NT2/D1 (cell line): ENCODE data around the gene UCKL1.

ENCODE experiments used
- DNase-seq: peaks from one replicate; pipeline ENCODE4 v3.0.0-alpha.2; 2011; ENCODE audit warnings: low read depth, low spot score
- H3K27me3 ChIP-seq: 2 replicates; pipeline ENCODE4 v1.6.0; 2011; ENCODE audit warnings: mild to moderate bottlenecking; ENCODE audit not compliant: insufficient read length, insufficient read depth
- H3K36me3 ChIP-seq: 2 replicates; pipeline ENCODE4 v1.6.1; 2011; ENCODE audit warnings: mild to moderate bottlenecking, low read length, mixed read lengths; ENCODE audit not compliant: insufficient read depth, insufficient read length
- H3K4me1 ChIP-seq: 2 replicates; pipeline ENCODE4 v1.5.1; 2011; ENCODE audit not compliant: insufficient read depth, insufficient read length
- H3K4me3 ChIP-seq: 2 replicates; pipeline ENCODE4 v1.5.1; 2011; ENCODE audit warnings: low read depth; ENCODE audit not compliant: insufficient read length
- H3K9ac ChIP-seq: 2 replicates; pipeline ENCODE4 v1.6.0; 2011; ENCODE audit warnings: low read depth; ENCODE audit not compliant: insufficient read length
- H3K9me3 ChIP-seq: 2 replicates; pipeline ENCODE4 v1.5.1; 2011; ENCODE audit warnings: mild to moderate bottlenecking, low read length; ENCODE audit not compliant: insufficient read depth
- SUZ12 ChIP-seq: IDR thresholded peaks from 2 replicates; pipeline ENCODE4 v1.6.1; 2011; ENCODE audit not compliant: insufficient read length, insufficient read depth; ENCODE audit errors: extremely low read depth
- YY1 ChIP-seq: IDR thresholded peaks from 2 replicates; pipeline ENCODE4 v1.6.1; 2011; ENCODE audit not compliant: insufficient read length, insufficient read depth
- ZNF274 ChIP-seq: IDR thresholded peaks from 2 replicates; pipeline ENCODE4 v1.6.1; 2011; ENCODE audit warnings: mild to moderate bottlenecking, low read depth, low read length

The UCKL1 gene

DNA sequence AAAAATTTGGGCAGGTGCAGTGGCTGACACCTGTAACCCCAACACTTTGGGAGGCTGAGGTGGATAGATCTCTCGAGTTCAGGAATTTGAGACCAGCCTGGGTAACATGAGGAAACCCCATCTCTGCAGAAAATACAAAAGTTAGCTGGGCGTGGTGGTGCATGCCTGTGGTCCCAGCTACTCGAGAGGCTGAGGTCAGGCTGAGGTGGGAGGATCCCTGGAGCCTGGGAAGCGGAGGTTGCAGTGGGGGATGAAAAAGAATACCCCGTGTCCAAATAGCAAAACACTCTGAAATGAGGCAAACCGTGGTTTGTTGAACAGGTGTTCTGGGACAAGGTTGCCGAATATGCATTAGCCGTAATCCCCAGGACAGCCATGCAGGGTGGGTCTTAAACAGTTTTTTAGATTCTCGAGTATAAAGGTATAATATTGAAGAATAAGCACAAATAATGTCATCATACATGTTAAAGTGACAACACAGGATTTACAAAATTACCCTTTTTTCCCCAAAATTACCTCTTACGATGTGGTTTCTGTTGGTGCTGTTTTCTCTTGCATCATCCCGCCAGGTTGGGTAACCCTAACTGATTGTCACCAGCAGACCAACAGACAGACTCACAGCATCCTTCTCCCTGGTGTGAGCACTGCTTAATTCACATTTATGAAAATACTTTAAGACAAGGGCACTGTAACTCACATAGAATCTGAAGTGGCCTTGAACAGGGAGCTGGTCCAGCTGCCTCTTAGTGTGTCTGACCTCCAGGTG is 52.2 kb downstream of the UCKL1 start:
- Histone ChIP-seq H3K36me3 (peaks cover 20% of the 10 kb centered on the region), H3K4me1 (peaks cover 4% of the 10 kb centered on the region), H3K9me3 (no peaks in the 10 kb centered on the region), H3K4me3 (no peak overlapping the region), H3K27me3 (no peaks in the 10 kb centered on the region), H3K9ac (no peak overlapping the region)
- TF ChIP-seq YY1: no peak
- no peak for TF ChIP-seq SUZ12
- TF ChIP-seq ZNF274: no peak
- DNase-seq: no peak

DNA sequence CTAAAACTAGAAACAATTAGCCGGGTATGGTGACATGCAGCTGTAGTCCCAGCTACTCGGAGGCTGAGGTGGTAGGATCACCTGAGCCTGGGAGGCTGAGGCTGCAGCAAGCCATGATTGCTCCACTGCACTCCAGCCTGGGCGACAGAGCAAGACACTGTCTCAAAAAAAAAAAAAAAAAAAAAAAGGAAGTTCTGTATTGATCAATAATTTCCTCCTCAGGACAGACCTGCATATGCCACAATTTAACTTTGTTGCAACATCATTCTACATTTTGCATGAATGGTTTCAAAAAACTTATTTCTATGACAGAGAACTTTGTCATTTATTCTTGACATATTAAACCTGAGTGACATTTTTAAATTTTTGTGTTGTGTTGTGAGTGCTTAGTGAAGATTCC is 55.8 kb downstream of the UCKL1 start:
- no peak for TF ChIP-seq ZNF274
- H3K4me1 ChIP-seq: peaks cover 10% of the 10 kb centered on the region
- no peak overlapping the region for H3K4me3 ChIP-seq
- DNase-seq: no peak
- no peak overlapping the region for H3K9ac ChIP-seq
- H3K36me3 ChIP-seq: peaks cover 32% of the 10 kb centered on the region
- no peaks in the 10 kb centered on the region for H3K9me3 ChIP-seq
- no peaks in the 10 kb centered on the region for H3K27me3 ChIP-seq

DNA sequence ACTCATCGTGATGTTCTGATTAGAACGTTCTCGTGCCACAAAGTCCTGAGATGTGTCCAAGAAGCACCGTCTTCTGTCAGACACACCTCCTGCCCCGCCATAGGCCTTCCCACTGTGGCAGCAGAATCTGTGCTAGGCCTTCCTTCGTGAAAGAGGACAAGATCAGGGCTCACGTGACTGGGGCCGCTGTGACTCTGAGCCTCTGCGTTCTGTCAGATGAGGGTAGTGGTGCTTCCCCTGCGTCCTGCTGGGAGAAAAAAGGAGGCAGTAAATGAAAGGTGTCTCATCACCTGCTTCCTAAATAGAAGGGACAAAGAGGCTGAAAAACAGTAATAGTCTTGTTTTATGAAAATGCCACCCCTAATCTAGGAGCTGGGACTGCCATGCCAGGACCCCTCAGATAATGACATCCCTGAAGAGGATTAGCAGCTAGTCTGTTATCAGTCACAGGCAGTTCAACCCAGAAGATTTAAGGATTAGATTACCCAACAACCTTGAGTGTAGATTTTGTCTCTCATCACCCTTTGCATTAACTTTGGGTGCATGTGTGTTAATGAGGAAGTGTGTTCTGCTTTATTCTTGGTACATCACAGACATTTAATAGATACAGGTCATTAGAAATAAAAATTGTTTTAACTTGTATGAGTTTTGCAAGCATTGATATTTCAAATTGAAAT is 57.2 kb downstream of the UCKL1 start:
- TF ChIP-seq YY1 (no peak), ZNF274 (no peak), SUZ12 (no peak)
- no peaks in the 10 kb centered on the region for H3K9me3 ChIP-seq
- peak overlapping the region; percentile 51 for H3K9ac ChIP-seq
- DNase-seq: no peak
- no peak overlapping the region for H3K4me3 ChIP-seq
- no peaks in the 10 kb centered on the region for H3K27me3 ChIP-seq
- H3K36me3 ChIP-seq: peaks cover 32% of the 10 kb centered on the region
- H3K4me1 ChIP-seq: peaks cover 10% of the 10 kb centered on the region

DNA sequence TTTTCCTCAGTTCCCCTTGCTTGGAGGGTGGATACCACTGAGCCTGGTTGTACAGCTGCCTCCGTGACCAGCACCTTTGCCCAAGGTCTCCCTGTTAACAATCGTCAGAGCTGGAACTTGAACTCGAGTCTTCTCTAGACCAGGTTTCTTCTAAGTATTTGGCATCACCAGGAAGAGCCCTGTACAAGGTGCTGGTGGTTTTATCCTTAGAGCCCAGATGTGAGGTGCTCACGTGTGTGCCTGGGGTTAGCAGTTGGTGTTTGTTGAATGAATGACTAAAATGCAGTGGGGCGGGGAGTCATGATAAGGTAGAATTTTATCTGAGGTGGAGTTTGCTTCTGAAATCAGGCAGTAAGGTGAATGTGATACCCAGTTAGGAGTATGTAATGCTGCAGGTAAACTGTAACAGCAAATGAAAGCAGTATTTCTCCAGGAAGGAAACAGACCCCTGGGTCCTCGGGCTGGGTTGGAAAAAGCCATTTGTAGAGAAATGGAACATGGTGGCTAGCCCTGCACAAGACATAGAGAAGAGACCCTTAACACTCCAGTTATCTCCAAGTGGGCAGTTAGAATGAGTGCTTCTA is 58.1 kb downstream of the UCKL1 start:
- no peaks in the 10 kb centered on the region for H3K9me3 ChIP-seq
- H3K36me3 ChIP-seq: peaks cover 31% of the 10 kb centered on the region
- no peaks in the 10 kb centered on the region for H3K27me3 ChIP-seq
- no peak overlapping the region for H3K9ac ChIP-seq
- peaks cover 8% of the 10 kb centered on the region for H3K4me1 ChIP-seq
- TF ChIP-seq ZNF274: no peak
- no peak for TF ChIP-seq SUZ12
- TF ChIP-seq YY1: no peak
- no peak for DNase-seq
- H3K4me3 ChIP-seq: no peak overlapping the region

DNA sequence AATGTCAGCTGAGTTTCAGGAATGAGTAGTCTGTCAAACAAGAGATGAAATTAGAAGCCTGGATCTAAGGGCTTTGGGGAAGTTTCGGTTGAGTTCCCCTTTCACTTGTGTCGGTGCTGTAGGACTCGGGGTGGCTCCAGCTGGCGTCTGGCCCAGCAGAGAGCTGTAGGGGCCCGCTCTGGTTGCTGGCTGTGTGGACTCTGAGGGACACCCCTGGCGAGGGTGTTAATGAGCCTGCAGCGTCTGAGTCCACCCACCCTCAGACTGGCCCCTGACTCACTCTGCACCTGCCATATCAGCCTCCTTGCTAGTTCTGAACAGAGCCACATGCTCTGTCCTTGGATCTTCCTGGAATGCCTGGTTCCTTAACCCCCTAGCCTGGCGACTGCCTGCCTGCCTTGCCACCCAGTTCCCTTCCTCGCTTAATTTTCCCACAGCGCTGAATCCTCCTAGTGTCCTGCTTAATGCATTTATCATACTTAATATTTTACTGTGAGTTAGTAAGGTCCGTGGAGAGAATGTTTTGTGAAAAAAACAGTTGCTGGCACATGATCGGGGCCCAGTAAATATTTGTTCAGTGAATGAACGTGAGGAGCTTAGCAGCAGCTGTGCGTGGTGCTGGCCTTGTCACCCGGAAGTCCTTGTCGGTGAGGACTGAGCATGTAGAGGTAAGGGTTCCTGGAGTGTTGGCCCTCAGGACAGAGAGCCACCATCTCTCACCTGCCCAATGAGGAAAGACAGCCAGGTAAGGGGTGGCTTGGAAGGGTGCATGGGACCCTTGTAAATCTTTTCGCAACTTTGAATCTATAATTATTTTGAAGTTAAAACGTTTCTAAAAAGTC is 59.7 kb downstream of the UCKL1 start:
- H3K4me3 ChIP-seq: peak overlapping the region; percentile 38
- peaks cover 36% of the 10 kb centered on the region for H3K36me3 ChIP-seq
- no peak for DNase-seq
- no peaks in the 10 kb centered on the region for H3K27me3 ChIP-seq
- H3K9ac ChIP-seq: peak overlapping the region; percentile 66
- no peak for TF ChIP-seq YY1
- no peak for TF ChIP-seq SUZ12
- no peak for TF ChIP-seq ZNF274
- no peaks in the 10 kb centered on the region for H3K9me3 ChIP-seq
- peaks cover 6% of the 10 kb centered on the region for H3K4me1 ChIP-seq

DNA sequence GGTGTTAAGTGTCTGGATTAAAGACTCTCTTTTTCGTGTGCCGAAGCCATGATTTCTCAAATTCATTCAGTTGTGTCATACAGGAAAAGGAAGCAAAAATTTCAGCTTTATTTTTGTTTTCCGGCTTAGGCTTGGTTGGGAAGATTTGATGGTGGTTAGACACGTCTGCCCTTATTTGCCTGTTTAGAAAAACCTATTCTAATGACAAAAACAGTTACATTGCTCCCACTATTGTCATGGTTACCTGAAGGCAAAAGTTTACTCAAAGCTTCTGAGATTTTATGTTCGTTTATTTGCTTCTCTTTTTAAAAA is 60.3 kb downstream of the UCKL1 start:
- H3K36me3 ChIP-seq: peaks cover 36% of the 10 kb centered on the region
- no peak for DNase-seq
- H3K4me1 ChIP-seq: peaks cover 6% of the 10 kb centered on the region
- no peaks in the 10 kb centered on the region for H3K27me3 ChIP-seq
- H3K9ac ChIP-seq: peak overlapping the region; percentile 61
- TF ChIP-seq ZNF274 (no peak), YY1 (no peak), SUZ12 (no peak)
- peak overlapping the region; percentile 38 for H3K4me3 ChIP-seq
- no peaks in the 10 kb centered on the region for H3K9me3 ChIP-seq
